Tibial artery (tissue), 4 donors: ENCODE results near the gene IPO13.
A peak's percentile ranks its signal among the peaks of the same experiment; 100 is the strongest.

Source experiments
- DNase-seq, 2 donors: peaks; one replicate each; pipeline ENCODE4 v3.0.0-alpha.2; 2019
- H3K27ac ChIP-seq, 2 donors: fragments of 200-600 bp; sonication (generic) in 1 of 2; 1 replicate in 1 of 2; 2 replicates in 1 of 2; pipeline ENCODE4 v1.5.1; 2018 to 2019; ENCODE audit warnings: mild to moderate bottlenecking in 1 of 2
- H3K27me3 ChIP-seq, 2 donors: fragments of 200-600 bp; sonication (generic) in 1 of 2; one replicate each; pipeline versions ENCODE4 v1.5.1 to v1.6.0; 2016 to 2019
- H3K36me3 ChIP-seq, 3 donors: fragments of 200-600 bp; sonication (generic) in 2 of 3; one replicate each; pipeline ENCODE4 v1.5.1; 2016 to 2019; ENCODE audit warnings: mild to moderate bottlenecking in 2 of 3
- H3K4me1 ChIP-seq, 4 donors: fragments of 200-600 bp; sonication (generic) in 2 of 4; 1 replicate in 3 of 4; 2 replicates in 1 of 4; pipeline ENCODE4 v1.5.1; 2016 to 2019
- H3K4me3 ChIP-seq, 2 donors: fragments of 200-600 bp; sonication (generic) in 1 of 2; 1 replicate in 1 of 2; 2 replicates in 1 of 2; pipeline ENCODE4 v1.5.1; 2018 to 2019; ENCODE audit warnings: mild to moderate bottlenecking in 2 of 2
- H3K9me3 ChIP-seq, 3 donors: fragments of 200-600 bp; sonication (generic) in 1 of 3; one replicate each; pipeline ENCODE4 v1.5.1; 2016 to 2019
- CTCF ChIP-seq, 2 experiments: fragments of 200-600 bp in 1 of 2; fragments of 450-650 bp in 1 of 2; IDR thresholded peaks; one replicate each; pipeline ENCODE4 v1.5.1; 2017 to 2019; ENCODE audit warnings: antibody characterized with exemption in 2 of 2, mild to moderate bottlenecking in 1 of 2, moderate library complexity in 1 of 2
- intact Hi-C: fragments of 100-400 bp; cut with DNase I; formaldehyde crosslinking; loops from one replicate; pipeline ENCODE4 v1.15.0; 2023; ENCODE audit warnings: low total_unique reads

Gene IPO13

GRCh38 chr1:43968348-43968948, 21.7 kb downstream of the IPO13 start:
- no peaks in the 10 kb centered on the region for H3K27me3 ChIP-seq
- intact Hi-C loops: no loop called here
- peaks cover 0 to 18% (median 14%) of the 10 kb centered on the region in 4 donors for H3K4me1 ChIP-seq
- no peak overlapping the region for H3K27ac ChIP-seq
- TF ChIP-seq CTCF (IDR thresholded peaks at IDR 0.05): no peak
- H3K9me3 ChIP-seq: no peaks in the 10 kb centered on the region
- no peak overlapping the region for H3K4me3 ChIP-seq
- peaks cover 0 to 53% (median 22%) of the 10 kb centered on the region in 3 donors for H3K36me3 ChIP-seq
- DNase-seq: no peak

GRCh38 chr1:43969416-43969745, 22.6 kb downstream of the IPO13 start:
- no peaks in the 10 kb centered on the region for H3K9me3 ChIP-seq
- H3K4me3 ChIP-seq: peak overlapping the region; percentile 76 to 91
- peaks cover 0 to 43% (median 17%) of the 10 kb centered on the region in 3 donors for H3K36me3 ChIP-seq
- intact Hi-C loops: no loop called here
- no peak for DNase-seq
- TF ChIP-seq CTCF (IDR thresholded peaks at IDR 0.05): peak in 1 of 2 experiments; percentile 40
- no peaks in the 10 kb centered on the region for H3K27me3 ChIP-seq
- no peak overlapping the region for H3K27ac ChIP-seq
- peaks cover 0 to 24% (median 18%) of the 10 kb centered on the region in 4 donors for H3K4me1 ChIP-seq

DNA sequence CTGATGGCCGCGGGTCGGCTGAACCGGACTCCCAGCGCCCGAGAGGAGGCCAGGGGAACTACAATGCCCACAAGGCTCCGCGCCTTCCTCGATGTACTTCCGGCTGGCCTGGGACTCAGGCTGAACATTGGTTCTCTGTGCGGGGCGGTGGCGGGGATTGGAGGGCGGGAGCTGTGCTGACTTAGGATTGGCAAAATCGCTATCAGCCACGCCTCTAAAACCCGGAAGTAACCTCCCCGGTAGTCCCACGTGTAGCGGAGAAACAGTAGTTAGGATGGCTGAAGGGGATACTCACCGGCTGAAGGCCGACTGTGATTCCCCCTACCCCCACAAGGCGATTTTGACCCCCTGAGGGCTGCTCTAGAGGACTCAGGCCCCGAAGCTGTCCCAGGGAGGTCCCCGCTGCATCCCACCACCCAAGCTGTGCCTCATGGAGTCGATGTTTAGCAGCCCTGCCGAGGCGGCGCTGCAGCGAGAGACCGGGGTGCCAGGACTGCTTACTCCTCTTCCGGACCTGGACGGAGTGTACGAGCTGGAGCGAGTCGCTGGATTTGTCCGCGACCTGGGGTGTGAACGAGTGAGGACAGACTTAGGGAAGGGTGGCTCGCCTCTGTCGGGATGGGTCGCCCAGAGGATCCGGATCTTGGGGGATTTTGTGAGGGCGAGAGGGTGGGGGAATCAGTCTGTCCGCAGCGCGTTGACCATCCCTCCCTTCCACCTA, 23.2 kb downstream of the IPO13 start, which contains the start of gene DPH2:
Gene DPH2 (plus strand): TSS at position 265 of the 721 bp plus-strand sequence. CDS start 166 bp downstream, at position 431.
- Histone ChIP-seq H3K4me1 (peaks cover 0 to 24% (median 18%) of the 10 kb centered on the region in 4 donors), H3K27me3 (no peaks in the 10 kb centered on the region), H3K36me3 (peaks cover 0 to 39% (median 17%) of the 10 kb centered on the region in 3 donors), H3K4me3 (peak within 1 kb of the TSS; percentile 76 to 91), H3K9me3 (no peaks in the 10 kb centered on the region), H3K27ac (peak within 1 kb of the TSS; percentile 33 to 58)
- intact Hi-C loops: no loop called here
- TF ChIP-seq CTCF (IDR thresholded peaks at IDR 0.05): no peak
- DNase-seq: peak; percentile 98

DNA sequence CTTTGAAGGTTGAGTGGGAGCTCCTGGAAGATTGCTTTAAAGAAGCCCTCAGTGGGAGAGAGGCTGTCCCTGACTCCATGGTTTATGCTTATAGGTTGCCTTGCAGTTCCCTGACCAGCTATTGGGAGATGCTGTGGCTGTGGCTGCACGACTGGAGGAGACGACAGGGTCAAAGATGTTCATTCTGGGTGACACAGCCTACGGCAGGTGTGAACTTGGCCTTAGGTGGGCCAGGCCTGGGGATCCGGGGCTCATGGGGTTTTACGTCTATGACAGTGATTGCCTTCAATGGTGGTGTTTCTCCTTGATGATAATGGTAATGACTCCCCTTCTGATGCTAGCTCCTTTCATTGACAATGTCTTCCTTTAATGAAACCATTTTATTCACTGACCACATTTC, 23.8 kb downstream of the IPO13 start:
- Histone ChIP-seq H3K27me3 (no peaks in the 10 kb centered on the region), H3K27ac (peak overlapping the region; percentile 33 to 58), H3K9me3 (no peaks in the 10 kb centered on the region), H3K36me3 (peaks cover 0 to 37% (median 17%) of the 10 kb centered on the region in 3 donors), H3K4me3 (peak overlapping the region; percentile 76 to 91), H3K4me1 (peaks cover 0 to 26% (median 20%) of the 10 kb centered on the region in 4 donors)
- no peak for TF ChIP-seq CTCF (IDR thresholded peaks at IDR 0.05)
- intact Hi-C loops: no loop called here
- DNase-seq: no peak

DNA sequence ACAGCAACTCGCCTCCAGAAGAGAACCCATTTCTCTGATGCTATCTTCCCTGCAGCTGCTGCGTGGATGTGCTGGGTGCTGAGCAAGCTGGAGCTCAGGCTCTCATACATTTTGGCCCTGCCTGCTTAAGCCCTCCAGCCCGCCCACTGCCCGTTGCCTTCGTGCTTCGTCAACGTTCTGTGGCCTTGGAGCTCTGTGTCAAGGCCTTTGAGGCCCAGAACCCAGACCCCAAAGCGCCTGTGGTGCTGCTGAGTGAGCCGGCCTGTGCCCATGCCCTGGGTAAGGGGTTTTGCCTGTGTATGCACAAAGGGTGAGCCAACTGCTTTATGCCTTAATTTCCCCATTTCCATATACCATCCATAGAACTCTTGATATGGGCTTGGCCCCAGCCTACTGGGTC, 24.2 kb downstream of the IPO13 start:
- intact Hi-C loops: no loop called here
- no peak for TF ChIP-seq CTCF (IDR thresholded peaks at IDR 0.05)
- Histone ChIP-seq H3K36me3 (peaks cover 0 to 33% (median 13%) of the 10 kb centered on the region in 3 donors), H3K4me3 (peak overlapping the region in 1 of 2 donors; percentile 91), H3K4me1 (peaks cover 0 to 30% (median 24%) of the 10 kb centered on the region in 4 donors), H3K27ac (no peak overlapping the region), H3K27me3 (no peaks in the 10 kb centered on the region), H3K9me3 (no peaks in the 10 kb centered on the region)
- DNase-seq: no peak
